Peyer's patch (tissue), 4 donors: ENCODE measurements around the gene CTF1. TPM values are rescaled to one million over a fixed set of nuclear protein-coding genes. Genes with fewer than 3 reads are reported as not detected.
"Not testable (repeated sequence)": the region's sequence is repeated elsewhere in the genome, so short reads cannot be mapped to it uniquely, and the experiment has no call there.

ENCODE experiments used
- DNase-seq, 3 donors: peaks; one replicate each; pipeline ENCODE4 v3.0.0-alpha.2; 2017 to 2019
- H3K27ac ChIP-seq, 4 donors: fragments of 200-600 bp; sonication (generic); one replicate each; pipeline ENCODE4 v1.5.1; 2016 to 2019
- H3K27me3 ChIP-seq, 2 donors: fragments of 200-600 bp; sonication (generic); one replicate each; pipeline ENCODE4 v1.5.1; 2019
- H3K36me3 ChIP-seq, 3 donors: fragments of 200-600 bp; sonication (generic); one replicate each; pipeline ENCODE4 v1.5.1; 2016 to 2019
- H3K4me1 ChIP-seq, 4 donors: fragments of 200-600 bp; sonication (generic); one replicate each; pipeline ENCODE4 v1.5.1; 2016 to 2019
- H3K4me3 ChIP-seq, 4 donors: fragments of 200-600 bp; sonication (generic); 1 replicate in 3 of 4; 2 replicates in 1 of 4; pipeline ENCODE4 v1.5.1; 2016 to 2019; ENCODE audit warnings: mild to moderate bottlenecking in 1 of 4
- H3K9me3 ChIP-seq, 4 donors: fragments of 200-600 bp; sonication (generic); one replicate each; pipeline ENCODE4 v1.5.1; 2016 to 2019; ENCODE audit warnings: mild to moderate bottlenecking in 1 of 4
- CTCF ChIP-seq, 6 experiments: fragments of 450-650 bp in 4 of 6; fragments of 200-600 bp in 2 of 6; sonication (generic) in 1 of 6; IDR thresholded peaks; one replicate each; pipeline ENCODE4 v1.5.1; 2017 to 2019; ENCODE audit warnings: antibody characterized with exemption in 6 of 6, mild to moderate bottlenecking in 3 of 6, moderate library complexity in 1 of 6
- POLR2A ChIP-seq, 2 donors: fragments of 450-650 bp; IDR thresholded peaks; one replicate each; pipeline ENCODE4 v1.5.1; 2017; ENCODE audit warnings: antibody characterized with exemption in 2 of 2, mild to moderate bottlenecking in 2 of 2, moderate library complexity in 2 of 2
- total RNA-seq, 4 donors: library from RNA; depleted of rRNA; stranded (reverse); fragments of >200 nt; gene quantifications; one replicate each; pipeline ENCODE4 v1.1.0, GENCODE V29; 2016

Gene CTF1
- total RNA-seq, 4 donors from 2014 or later: 1.2 TPM; not detected in 3

- H3K27me3 ChIP-seq: no peaks in the 10 kb centered on the region
- TF ChIP-seq POLR2A (IDR thresholded peaks at IDR 0.05): no peak
- TF ChIP-seq CTCF (IDR thresholded peaks at IDR 0.05): no peak
- DNase-seq: no peak
- H3K9me3 ChIP-seq: no peaks in the 10 kb centered on the region
- H3K4me1 ChIP-seq: no peaks in the 10 kb centered on the region
- H3K4me3 ChIP-seq: no peak overlapping the region
- H3K27ac ChIP-seq: no peak overlapping the region
- H3K36me3 ChIP-seq: no peaks in the 10 kb centered on the region
Observed at GRCh38 chr16:30858829-30859423, 37.5 kb upstream of the CTF1 start.

- H3K9me3 ChIP-seq, H3K4me1 ChIP-seq, DNase-seq, H3K27me3 ChIP-seq, H3K27ac ChIP-seq, H3K36me3 ChIP-seq, H3K4me3 ChIP-seq: not testable (repeated sequence)
Observed at GRCh38 chr16:30860729-30861128, 35.7 kb upstream of the CTF1 start.

GRCh38 chr16:30863178-30863577 is 33.2 kb upstream of the CTF1 start:
- H3K27ac ChIP-seq, H3K36me3 ChIP-seq, H3K4me1 ChIP-seq, H3K27me3 ChIP-seq, H3K9me3 ChIP-seq, DNase-seq, H3K4me3 ChIP-seq: not testable (repeated sequence)

GRCh38 chr16:30866031-30866430 is 30.4 kb upstream of the CTF1 start:
- Histone ChIP-seq H3K36me3 (peaks cover 0 to 3% (median 0%) of the 10 kb centered on the region in 3 donors), H3K4me1 (no peaks in the 10 kb centered on the region), H3K4me3 (no peak overlapping the region), H3K27me3 (no peaks in the 10 kb centered on the region), H3K9me3 (no peaks in the 10 kb centered on the region), H3K27ac (no peak overlapping the region)
- no peak for DNase-seq
- TF ChIP-seq CTCF (IDR thresholded peaks at IDR 0.05) (no peak), POLR2A (IDR thresholded peaks at IDR 0.05) (no peak)

GRCh38 chr16:30867747-30868146 is 28.7 kb upstream of the CTF1 start:
- no peaks in the 10 kb centered on the region for H3K4me1 ChIP-seq
- TF ChIP-seq CTCF (IDR thresholded peaks at IDR 0.05) (peak in 1 of 6 experiments; percentile 5), POLR2A (IDR thresholded peaks at IDR 0.05) (no peak)
- DNase-seq: no peak
- H3K4me3 ChIP-seq: no peak overlapping the region
- no peaks in the 10 kb centered on the region for H3K27me3 ChIP-seq
- peaks cover 0 to 3% (median 0%) of the 10 kb centered on the region in 3 donors for H3K36me3 ChIP-seq
- no peak overlapping the region for H3K27ac ChIP-seq
- H3K9me3 ChIP-seq: no peaks in the 10 kb centered on the region

GRCh38 chr16:30870904-30871303 is 25.5 kb upstream of the CTF1 start:
- TF ChIP-seq POLR2A (IDR thresholded peaks at IDR 0.05): no peak
- no peak for TF ChIP-seq CTCF (IDR thresholded peaks at IDR 0.05)
- DNase-seq: no peak

More at GRCh38 chr16:30870904-30871303, 25.5 kb upstream of the CTF1 start:
- H3K9me3 ChIP-seq: no peaks in the 10 kb centered on the region
- peaks cover 0 to 3% (median 0%) of the 10 kb centered on the region in 3 donors for H3K36me3 ChIP-seq
- H3K4me3 ChIP-seq: no peak overlapping the region
- H3K4me1 ChIP-seq: peaks cover 0 to 7% (median 3%) of the 10 kb centered on the region in 4 donors
- no peak overlapping the region for H3K27ac ChIP-seq
- H3K27me3 ChIP-seq: no peaks in the 10 kb centered on the region
